ENCODE data around the gene SNTG2. TPM values are rescaled to one million over a fixed set of nuclear protein-coding genes. Genes with fewer than 3 reads are reported as not detected.

The SNTG2 gene
- polyA plus RNA-seq, 3 donors: not detected

GRCh38 chr2:1170711-1171110, 220.1 kb downstream of the SNTG2 start:
- Mint-ChIP-seq H3K27me3 (ENCODE audit: low read depth in 3 of 3) (peaks cover 0 to 6% (median 0%) of the 10 kb centered on the region in 3 donors), H3K27ac (no peak overlapping the region), H3K4me3 (no peak overlapping the region), H3K4me1 (no peaks in the 10 kb centered on the region), H3K36me3 (no peaks in the 10 kb centered on the region), H3K9me3 (peaks cover 14 to 24% (median 20%) of the 10 kb centered on the region in 7 donors)
- Histone ChIP-seq H3K9me3 (replicated peaks in 1 of 2; ENCODE audit: control insufficient read depth in 1 of 2, insufficient read depth in 1 of 2, low read length in 2 of 2) (peaks cover 13 to 27% of the 10 kb centered on the region in 2 donors), H3K79me2 (ENCODE audit: insufficient read depth, low read length) (no peaks in the 10 kb centered on the region), H2AFZ (ENCODE audit: insufficient read depth, low read depth, low read length, poor library complexity, severe bottlenecking) (no peak overlapping the region), H3K9ac (ENCODE audit: insufficient read depth, low read length, poor library complexity, severe bottlenecking) (no peak overlapping the region), H3K4me2 (replicated peaks; ENCODE audit: extremely low read depth, low read length, poor library complexity, severe bottlenecking) (no peak overlapping the region), H3K36me3 (replicated peaks in 1 of 2; ENCODE audit: control insufficient read depth in 1 of 2, insufficient read depth in 2 of 2, low read length in 2 of 2) (no peaks in the 10 kb centered on the region), H3K27me3 (ENCODE audit: control insufficient read depth in 2 of 2, insufficient read depth in 2 of 2, low read length in 2 of 2) (no peaks in the 10 kb centered on the region), H3K27ac (ENCODE audit: low read depth in 1 of 2, low read length in 2 of 2) (no peak overlapping the region), H3K4me1 (ENCODE audit: control insufficient read depth in 1 of 2, insufficient read depth in 2 of 2, low read length in 2 of 2) (no peaks in the 10 kb centered on the region), H4K20me1 (ENCODE audit: insufficient read depth, low read length) (no peaks in the 10 kb centered on the region), H3K4me3 (replicated peaks in 1 of 3; ENCODE audit: low read depth in 2 of 3, low read length in 3 of 3) (no peak overlapping the region)
- WGBS (ENCODE audit: insufficient coverage): no CpG with 5 or more reads among the region's 5 CpGs
- no peak for TF ChIP-seq CTCF (IDR thresholded peaks at IDR 0.05)
- DNase-seq: no peak
- intact Hi-C loops (cut with micrococcal nuclease): no loop called here

- Mint-ChIP-seq H3K27ac (no peak overlapping the region), H3K4me3 (no peak overlapping the region), H3K4me1 (no peaks in the 10 kb centered on the region), H3K9me3 (peaks cover 3 to 6% (median 5%) of the 10 kb centered on the region in 7 donors), H3K27me3 (ENCODE audit: low read depth in 3 of 3) (peaks cover 0 to 5% (median 0%) of the 10 kb centered on the region in 3 donors), H3K36me3 (no peaks in the 10 kb centered on the region)
- no peak for TF ChIP-seq CTCF (IDR thresholded peaks at IDR 0.05)
- no peak overlapping the region for H3K27ac ChIP-seq (ENCODE audit: low read depth in 1 of 2, low read length in 2 of 2)
- H3K79me2 ChIP-seq (ENCODE audit: insufficient read depth, low read length): no peaks in the 10 kb centered on the region
- H3K4me1 ChIP-seq (ENCODE audit: control insufficient read depth in 1 of 2, insufficient read depth in 2 of 2, low read length in 2 of 2): no peaks in the 10 kb centered on the region
- intact Hi-C loops (cut with micrococcal nuclease): no loop called here
- H3K4me3 ChIP-seq (replicated peaks in 1 of 3; ENCODE audit: low read depth in 2 of 3, low read length in 3 of 3): no peak overlapping the region
- DNase-seq: no peak
- H4K20me1 ChIP-seq (ENCODE audit: insufficient read depth, low read length): no peaks in the 10 kb centered on the region
- H3K27me3 ChIP-seq (ENCODE audit: control insufficient read depth in 2 of 2, insufficient read depth in 2 of 2, low read length in 2 of 2): no peaks in the 10 kb centered on the region
- H3K9me3 ChIP-seq (replicated peaks in 1 of 2; ENCODE audit: control insufficient read depth in 1 of 2, insufficient read depth in 1 of 2, low read length in 2 of 2): peaks cover 0 to 4% of the 10 kb centered on the region in 2 donors
- H3K4me2 ChIP-seq (replicated peaks; ENCODE audit: extremely low read depth, low read length, poor library complexity, severe bottlenecking): no peak overlapping the region
- H2AFZ ChIP-seq (ENCODE audit: insufficient read depth, low read depth, low read length, poor library complexity, severe bottlenecking): no peak overlapping the region
- WGBS (ENCODE audit: insufficient coverage): no CpG with 5 or more reads among the region's 5 CpGs
- no peaks in the 10 kb centered on the region for H3K36me3 ChIP-seq (replicated peaks in 1 of 2; ENCODE audit: control insufficient read depth in 1 of 2, insufficient read depth in 2 of 2, low read length in 2 of 2)
- H3K9ac ChIP-seq (ENCODE audit: insufficient read depth, low read length, poor library complexity, severe bottlenecking): no peak overlapping the region
Observed at GRCh38 chr2:1173528-1173927, 222.9 kb downstream of the SNTG2 start.

Data from CD14-positive monocyte (primary cell).